SU-DHL-6 (cell line): ENCODE measurements around the gene CKMT2.

Source experiments
- CTCF ChIP-seq: fragments of 200-600 bp; sonication (generic); IDR thresholded peaks from one replicate; pipeline ENCODE4 v1.5.1; 2017; ENCODE audit warnings: antibody characterized with exemption, mild to moderate bottlenecking, low read length, moderate library complexity; ENCODE audit not compliant: insufficient read depth, poor library complexity, severe bottlenecking
- EZH2phosphoT487 ChIP-seq: fragments of 200-600 bp; sonication (generic), shearing (Covaris generic); conservative IDR thresholded peaks from 2 replicates; pipeline ENCODE4 v1.6.1; 2018; ENCODE audit warnings: mild to moderate bottlenecking, antibody characterized with exemption, low read length, moderate library complexity, mixed read lengths

GRCh38 chr5:81244451-81244850 is 11.3 kb downstream of the CKMT2 start:
- TF ChIP-seq CTCF (no peak), EZH2phosphoT487 (no peak)
